Sigmoid colon (tissue), 4 donors: ENCODE measurements around the gene GRN.

Source experiments
- CTCF ChIP-seq, 4 experiments: fragments of 450-650 bp in 3 of 4; fragments of 200-600 bp in 1 of 4; IDR thresholded peaks; one replicate each; pipeline ENCODE4 v1.5.1; 2016 to 2019; ENCODE audit warnings: antibody characterized with exemption in 4 of 4, mild to moderate bottlenecking in 3 of 4, moderate library complexity in 2 of 4
- POLR2A ChIP-seq, 2 donors: fragments of 450-650 bp; IDR thresholded peaks; one replicate each; pipeline ENCODE4 v1.6.1; 2016; ENCODE audit warnings: antibody characterized with exemption in 2 of 2, mild to moderate bottlenecking in 2 of 2, moderate library complexity in 2 of 2
- POLR2AphosphoS5 ChIP-seq, 4 donors: sonication (generic); formaldehyde crosslinking; IDR thresholded peaks; one replicate each; pipeline ENCODE4 v1.6.1; 2017; ENCODE audit warnings: antibody characterized with exemption in 4 of 4

- TF ChIP-seq CTCF (IDR thresholded peaks at IDR 0.05) (no peak), POLR2AphosphoS5 (IDR thresholded peaks at IDR 0.05) (no peak), POLR2A (IDR thresholded peaks at IDR 0.05) (no peak)
Observed at GRCh38 chr17:44379887-44380286, 34.8 kb downstream of the GRN start.
